Astrocyte of the spinal cord (primary cell): ENCODE data around the gene GPR137.

Experiments used
- DNase-seq: peaks from one replicate; pipeline ENCODE4 v3.0.0; 2011; ENCODE audit warnings: low read depth, low spot score
- H3K4me3 ChIP-seq: 2 replicates; pipeline ENCODE4 v1.5.1; 2011; ENCODE audit warnings: low read depth, mild to moderate bottlenecking, low read length, moderate library complexity
- in situ Hi-C: cut with HindIII; loops from 2 replicates; pipeline ENCODE4 v1.10.0; 2017; ENCODE audit warnings: low sequenced_read_pairs
- TF ChIP-seq, protein P1 (sequence below): IDR thresholded peaks from 2 replicates; pipeline ENCODE4 v1.5.1; 2012; ENCODE audit warnings: low read depth, mild to moderate bottlenecking, low read length, inconsistent platforms

The GPR137 gene

DNA sequence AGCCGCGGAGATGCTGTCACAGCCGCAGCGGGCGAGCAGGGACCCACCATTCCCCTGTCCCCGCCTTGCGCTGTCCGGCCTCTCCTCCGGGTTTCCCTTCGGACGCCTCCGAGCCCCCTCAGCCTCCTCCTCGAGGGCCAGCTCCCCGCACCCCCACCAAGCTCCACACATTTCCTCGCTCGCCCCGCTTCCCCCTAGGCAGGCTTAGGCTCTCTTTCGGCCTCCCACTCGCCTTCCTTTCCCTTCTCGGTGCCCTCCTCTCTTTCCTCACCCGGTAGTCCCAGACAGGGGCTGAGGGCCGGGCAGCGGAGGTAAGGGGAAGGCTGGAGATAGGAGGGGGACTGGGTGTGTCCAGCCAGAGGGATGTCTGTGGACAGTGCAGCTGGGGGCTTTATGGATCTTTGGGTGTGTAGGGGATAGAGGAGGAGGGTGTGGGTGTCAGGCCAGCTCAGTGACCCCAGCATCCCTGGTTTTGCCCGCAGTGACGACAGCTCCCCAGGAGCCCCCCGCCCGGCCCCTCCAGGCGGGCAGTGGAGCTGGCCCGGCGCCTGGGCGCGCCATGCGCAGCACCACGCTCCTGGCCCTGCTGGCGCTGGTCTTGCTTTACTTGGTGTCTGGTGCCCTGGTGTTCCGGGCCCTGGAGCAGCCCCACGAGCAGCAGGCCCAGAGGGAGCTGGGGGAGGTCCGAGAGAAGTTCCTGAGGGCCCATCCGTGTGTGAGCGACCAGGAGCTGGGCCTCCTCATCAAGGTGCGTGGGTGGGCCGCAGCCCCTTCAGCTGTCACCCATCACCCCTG is 7.0 kb downstream of the GPR137 start:
- in situ Hi-C loops: no loop called here
- TF ChIP-seq, protein P1, sequence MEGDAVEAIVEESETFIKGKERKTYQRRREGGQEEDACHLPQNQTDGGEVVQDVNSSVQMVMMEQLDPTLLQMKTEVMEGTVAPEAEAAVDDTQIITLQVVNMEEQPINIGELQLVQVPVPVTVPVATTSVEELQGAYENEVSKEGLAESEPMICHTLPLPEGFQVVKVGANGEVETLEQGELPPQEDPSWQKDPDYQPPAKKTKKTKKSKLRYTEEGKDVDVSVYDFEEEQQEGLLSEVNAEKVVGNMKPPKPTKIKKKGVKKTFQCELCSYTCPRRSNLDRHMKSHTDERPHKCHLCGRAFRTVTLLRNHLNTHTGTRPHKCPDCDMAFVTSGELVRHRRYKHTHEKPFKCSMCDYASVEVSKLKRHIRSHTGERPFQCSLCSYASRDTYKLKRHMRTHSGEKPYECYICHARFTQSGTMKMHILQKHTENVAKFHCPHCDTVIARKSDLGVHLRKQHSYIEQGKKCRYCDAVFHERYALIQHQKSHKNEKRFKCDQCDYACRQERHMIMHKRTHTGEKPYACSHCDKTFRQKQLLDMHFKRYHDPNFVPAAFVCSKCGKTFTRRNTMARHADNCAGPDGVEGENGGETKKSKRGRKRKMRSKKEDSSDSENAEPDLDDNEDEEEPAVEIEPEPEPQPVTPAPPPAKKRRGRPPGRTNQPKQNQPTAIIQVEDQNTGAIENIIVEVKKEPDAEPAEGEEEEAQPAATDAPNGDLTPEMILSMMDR: no peak
- DNase-seq: no peak
- no peak overlapping the region for H3K4me3 ChIP-seq

GRCh38 chr11:64294774-64295173 is 9.1 kb downstream of the GPR137 start:
- no peak overlapping the region for H3K4me3 ChIP-seq
- TF ChIP-seq, protein P1: no peak
- no peak for DNase-seq
- in situ Hi-C loops: no loop called here

DNA sequence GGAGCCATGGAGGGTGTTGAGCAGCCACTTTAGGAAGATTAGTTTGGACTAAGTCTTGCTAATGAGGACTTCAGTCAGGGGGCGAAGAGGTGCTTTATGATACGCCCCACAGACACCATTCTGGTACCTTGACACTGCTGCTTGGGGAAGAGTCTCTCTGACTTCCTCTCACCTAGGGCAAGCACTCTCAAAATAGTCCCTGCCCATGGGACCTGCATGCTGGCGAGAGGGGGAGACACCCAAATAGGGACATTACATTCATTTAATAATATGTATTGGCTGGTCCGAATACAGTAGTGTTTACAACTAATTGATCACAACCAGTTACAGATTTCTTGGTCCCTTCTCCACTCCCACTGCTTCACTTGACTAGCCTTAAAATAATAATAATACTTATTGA is 10.1 kb downstream of the GPR137 start:
- no peak overlapping the region for H3K4me3 ChIP-seq
- TF ChIP-seq, protein P1: no peak
- no peak for DNase-seq
- in situ Hi-C loops: no loop called here

GRCh38 chr11:64296236-64296635 is 10.6 kb downstream of the GPR137 start:
- in situ Hi-C loops: no loop called here
- DNase-seq: no peak
- H3K4me3 ChIP-seq: no peak overlapping the region
- TF ChIP-seq, protein P1: no peak

DNA sequence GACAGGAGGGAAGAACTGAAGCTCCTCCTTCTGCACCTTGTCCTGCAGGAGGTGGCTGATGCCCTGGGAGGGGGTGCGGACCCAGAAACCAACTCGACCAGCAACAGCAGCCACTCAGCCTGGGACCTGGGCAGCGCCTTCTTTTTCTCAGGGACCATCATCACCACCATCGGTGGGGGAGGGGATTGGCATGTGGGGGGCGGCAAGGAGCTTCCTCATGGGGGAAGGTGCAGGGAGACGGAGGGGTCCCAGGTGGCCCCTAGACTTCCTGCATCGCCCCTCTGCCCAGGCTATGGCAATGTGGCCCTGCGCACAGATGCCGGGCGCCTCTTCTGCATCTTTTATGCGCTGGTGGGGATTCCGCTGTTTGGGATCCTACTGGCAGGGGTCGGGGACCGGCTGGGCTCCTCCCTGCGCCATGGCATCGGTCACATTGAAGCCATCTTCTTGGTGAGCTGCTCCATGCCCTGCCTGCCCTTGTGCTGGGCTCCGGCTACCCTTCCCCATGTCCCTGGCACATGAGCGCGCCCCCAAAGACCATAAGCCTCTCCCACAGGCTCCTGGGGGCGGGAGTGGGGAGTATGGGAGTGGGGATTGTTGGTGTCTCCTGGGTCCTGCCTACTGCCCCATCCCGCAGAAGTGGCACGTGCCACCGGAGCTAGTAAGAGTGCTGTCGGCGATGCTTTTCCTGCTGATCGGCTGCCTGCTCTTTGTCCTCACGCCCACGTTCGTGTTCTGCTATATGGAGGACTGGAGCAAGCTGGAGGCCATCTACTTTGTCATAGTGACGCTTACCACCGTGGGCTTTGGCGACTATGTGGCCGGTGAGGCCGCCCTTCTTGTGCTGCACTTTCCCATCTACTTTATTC is 11.4 kb downstream of the GPR137 start:
- TF ChIP-seq, protein P1: no peak
- H3K4me3 ChIP-seq: no peak overlapping the region
- DNase-seq: no peak
- in situ Hi-C loops: no loop called here

GRCh38 chr11:64297699-64298358 is 12.2 kb downstream of the GPR137 start:
- no peak overlapping the region for H3K4me3 ChIP-seq
- no peak for DNase-seq
- in situ Hi-C loops: no loop called here
- TF ChIP-seq, protein P1: no peak
